ENCODE results near the gene MPND.

GRCh38 chr19:4305659-4306058, 37.7 kb upstream of the MPND start:
- TF ChIP-seq, protein P1, sequence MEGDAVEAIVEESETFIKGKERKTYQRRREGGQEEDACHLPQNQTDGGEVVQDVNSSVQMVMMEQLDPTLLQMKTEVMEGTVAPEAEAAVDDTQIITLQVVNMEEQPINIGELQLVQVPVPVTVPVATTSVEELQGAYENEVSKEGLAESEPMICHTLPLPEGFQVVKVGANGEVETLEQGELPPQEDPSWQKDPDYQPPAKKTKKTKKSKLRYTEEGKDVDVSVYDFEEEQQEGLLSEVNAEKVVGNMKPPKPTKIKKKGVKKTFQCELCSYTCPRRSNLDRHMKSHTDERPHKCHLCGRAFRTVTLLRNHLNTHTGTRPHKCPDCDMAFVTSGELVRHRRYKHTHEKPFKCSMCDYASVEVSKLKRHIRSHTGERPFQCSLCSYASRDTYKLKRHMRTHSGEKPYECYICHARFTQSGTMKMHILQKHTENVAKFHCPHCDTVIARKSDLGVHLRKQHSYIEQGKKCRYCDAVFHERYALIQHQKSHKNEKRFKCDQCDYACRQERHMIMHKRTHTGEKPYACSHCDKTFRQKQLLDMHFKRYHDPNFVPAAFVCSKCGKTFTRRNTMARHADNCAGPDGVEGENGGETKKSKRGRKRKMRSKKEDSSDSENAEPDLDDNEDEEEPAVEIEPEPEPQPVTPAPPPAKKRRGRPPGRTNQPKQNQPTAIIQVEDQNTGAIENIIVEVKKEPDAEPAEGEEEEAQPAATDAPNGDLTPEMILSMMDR (conservative IDR thresholded peaks at IDR 0.05 in 1 of 2, IDR thresholded peaks at IDR 0.05 in 1 of 2; ENCODE audit: extremely low read depth in 1 of 2, insufficient read depth in 1 of 2, low read depth in 1 of 2, low read length in 2 of 2): no peak
- no peak for TF ChIP-seq EZH2 (IDR thresholded peaks at IDR 0.05; ENCODE audit: borderline replicate concordance, low read length)

Measured in mammary epithelial cell (primary cell).